Right lobe of liver (tissue), 6 donors: ENCODE measurements around the gene NECAP2. TPM values are rescaled to one million over a fixed set of nuclear protein-coding genes. Genes with fewer than 3 reads are reported as not detected.

Experiments
- ATAC-seq, 4 donors: fragments of 200-7000 bp; cut with Tn5 transposase; one replicate each; pipeline ENCODE4 v1.9.1; 2020; ENCODE audit warnings: mild to moderate bottlenecking in 4 of 4, moderate library complexity in 4 of 4
- DNase-seq, 3 donors: peaks; one replicate each; pipeline ENCODE4 v3.0.0-alpha.2; 2020
- H3K27ac ChIP-seq, 3 donors: fragments of 200-600 bp; one replicate each; pipeline ENCODE4 v1.8.0; 2022
- H3K27me3 ChIP-seq, 2 donors: fragments of 200-600 bp; one replicate each; pipeline ENCODE4 v1.8.0; 2022
- H3K36me3 ChIP-seq, 4 donors: fragments of 200-600 bp; sonication (generic) in 1 of 4; one replicate each; pipeline versions ENCODE4 v1.5.1 to v1.8.0; 2017 to 2022; ENCODE audit warnings: control low read depth in 1 of 4
- H3K4me1 ChIP-seq, 4 donors: fragments of 200-600 bp; sonication (generic) in 1 of 4; one replicate each; pipeline versions ENCODE4 v1.5.1 to v1.8.0; 2017 to 2022; ENCODE audit warnings: control low read depth in 1 of 4
- H3K4me3 ChIP-seq, 3 donors: fragments of 200-600 bp; one replicate each; pipeline ENCODE4 v1.8.0; 2022
- H3K9me3 ChIP-seq, 4 donors: fragments of 200-600 bp; sonication (generic) in 1 of 4; one replicate each; pipeline versions ENCODE4 v1.5.1 to v1.8.0; 2017 to 2022; ENCODE audit warnings: control low read depth in 1 of 4
- POLR2A ChIP-seq: fragments of 450-650 bp; IDR thresholded peaks from one replicate; pipeline ENCODE4 v1.6.1; 2017; ENCODE audit warnings: antibody characterized with exemption, mild to moderate bottlenecking
- WGBS: methylation state at CpG from one replicate; pipeline ENCODE4 v1.1.6; 2018; ENCODE audit warnings: low coverage, low lambda C conversion rate; ENCODE audit not compliant: insufficient coverage; ENCODE audit errors: missing lambda C conversion rate; 5-methylcytosine and 5-hydroxymethylcytosine counted together
- intact Hi-C, 2 donors: fragments of 100-400 bp; cut with DNase I; formaldehyde crosslinking; loops; one replicate each; pipeline versions ENCODE4 v1.11.2 to v1.14.1; 2022
- long read RNA-seq: library from polyadenylated mRNA; unstranded; transcript quantifications from one replicate; pipeline ENCODE4 v2.0.0, GENCODE V29; 2019
- total RNA-seq, 6 experiments: library from RNA; depleted of rRNA in 2 of 6; stranded (reverse); fragments of >200 nt in 2 of 6; fragmentation: NEBNext Ultra II Directional in 3 of 6; extraction: Animal tissue kit (Norgen Biotek cat#: 25700) in 3 of 6; gene quantifications; one replicate each; pipeline versions ENCODE4 v1.1.0 to v1.2.4, GENCODE V29; 2016 to 2023
- TF ChIP-seq, protein P1 (sequence below), 4 donors: fragments of 200-600 bp in 3 of 4; fragments of 450-650 bp in 1 of 4; IDR thresholded peaks; one replicate each; pipeline versions ENCODE4 v1.5.1 to v1.8.0; 2016 to 2022; ENCODE audit warnings: antibody characterized with exemption in 4 of 4, mild to moderate bottlenecking in 2 of 4
- donor health status: DM: no; HTN: yes; CAD: no.
- donor health status: DM: no; HTN: no; CAD: no.
- donor health status: DM: no; HTN: no; CAD: no.
- donor health status: DM: no; HTN: yes; CAD: no.
- donor health status: DM: no; HTN: yes; CAD: no.

Gene NECAP2, protein sequence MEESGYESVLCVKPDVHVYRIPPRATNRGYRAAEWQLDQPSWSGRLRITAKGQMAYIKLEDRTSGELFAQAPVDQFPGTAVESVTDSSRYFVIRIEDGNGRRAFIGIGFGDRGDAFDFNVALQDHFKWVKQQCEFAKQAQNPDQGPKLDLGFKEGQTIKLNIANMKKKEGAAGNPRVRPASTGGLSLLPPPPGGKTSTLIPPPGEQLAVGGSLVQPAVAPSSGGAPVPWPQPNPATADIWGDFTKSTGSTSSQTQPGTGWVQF
- total RNA-seq = 10 to 100 TPM; 13.9 to 28.3 (median 24.2) TPM
- long read RNA-seq, transcript NECAP2-201 (8 exons, 2,070 nt) = major isoform, 7 of 9 reads
- long read RNA-seq, partial matches to known transcripts = 2 of 9 reads
- long read RNA-seq, other reads (novel, unspliced or antisense) = 0 of 9 reads

DNA sequence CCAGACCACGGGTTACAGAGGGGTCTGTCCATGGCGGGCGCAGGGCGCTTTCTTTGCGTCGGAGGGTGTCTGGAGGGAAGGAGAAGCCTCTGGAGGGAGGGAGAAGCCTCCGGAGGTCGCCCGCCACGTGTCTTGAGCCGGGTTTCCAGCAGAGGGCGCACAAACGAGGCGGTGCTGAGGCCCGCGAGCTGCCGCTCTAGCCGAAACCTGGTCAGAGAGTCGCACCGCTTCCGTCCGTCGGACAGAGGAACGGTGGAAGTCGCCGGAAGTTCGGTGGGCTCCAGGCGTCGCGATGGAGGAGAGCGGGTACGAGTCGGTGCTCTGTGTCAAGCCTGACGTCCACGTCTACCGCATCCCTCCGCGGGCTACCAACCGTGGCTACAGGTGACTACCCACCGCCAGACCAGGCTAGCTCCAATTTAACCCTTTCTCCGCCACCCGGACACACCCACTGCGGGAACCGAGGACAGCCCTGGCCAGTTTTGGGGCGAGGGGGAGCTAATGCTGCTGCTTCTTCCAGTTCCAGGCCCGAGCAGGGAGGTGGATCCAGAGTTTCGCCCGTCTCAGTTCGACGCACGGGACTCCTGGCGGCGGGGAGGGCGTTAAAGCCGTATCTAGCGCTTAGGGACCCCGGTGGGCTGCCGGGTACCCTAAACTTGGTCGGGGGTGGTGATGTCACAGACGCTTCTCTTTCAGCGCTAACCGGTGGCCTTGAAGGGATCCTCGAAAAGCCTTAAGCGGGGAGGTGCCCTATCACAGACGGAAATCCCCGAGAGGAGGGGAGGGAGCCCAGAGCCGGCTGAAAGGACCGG lies at the start of gene NECAP2:
TSS of gene NECAP2 (plus strand) at position 255 of the 812 bp plus-strand sequence. CDS start at position 293, 38 bp downstream.
- peaks cover 0 to 13% (median 1%) of the 10 kb centered on the region in 4 donors for H3K36me3 ChIP-seq
- intact Hi-C loops = no loop called here
- no peaks in the 10 kb centered on the region for H3K4me1 ChIP-seq
- ATAC-seq (peak; percentile 94 to 97 (median 96)), DNase-seq (peak; percentile 93 to 95 (median 95))
- 0% methylated on average over 16 of the region's 68 CpGs for WGBS
- H3K27ac ChIP-seq = peak within 1 kb of the TSS; percentile 67 to 79 (median 74)
- H3K27me3 ChIP-seq = no peaks in the 10 kb centered on the region
- H3K4me3 ChIP-seq = peak within 1 kb of the TSS; percentile 72 to 96 (median 93)
- H3K9me3 ChIP-seq = no peaks in the 10 kb centered on the region
- TF ChIP-seq, protein P1, sequence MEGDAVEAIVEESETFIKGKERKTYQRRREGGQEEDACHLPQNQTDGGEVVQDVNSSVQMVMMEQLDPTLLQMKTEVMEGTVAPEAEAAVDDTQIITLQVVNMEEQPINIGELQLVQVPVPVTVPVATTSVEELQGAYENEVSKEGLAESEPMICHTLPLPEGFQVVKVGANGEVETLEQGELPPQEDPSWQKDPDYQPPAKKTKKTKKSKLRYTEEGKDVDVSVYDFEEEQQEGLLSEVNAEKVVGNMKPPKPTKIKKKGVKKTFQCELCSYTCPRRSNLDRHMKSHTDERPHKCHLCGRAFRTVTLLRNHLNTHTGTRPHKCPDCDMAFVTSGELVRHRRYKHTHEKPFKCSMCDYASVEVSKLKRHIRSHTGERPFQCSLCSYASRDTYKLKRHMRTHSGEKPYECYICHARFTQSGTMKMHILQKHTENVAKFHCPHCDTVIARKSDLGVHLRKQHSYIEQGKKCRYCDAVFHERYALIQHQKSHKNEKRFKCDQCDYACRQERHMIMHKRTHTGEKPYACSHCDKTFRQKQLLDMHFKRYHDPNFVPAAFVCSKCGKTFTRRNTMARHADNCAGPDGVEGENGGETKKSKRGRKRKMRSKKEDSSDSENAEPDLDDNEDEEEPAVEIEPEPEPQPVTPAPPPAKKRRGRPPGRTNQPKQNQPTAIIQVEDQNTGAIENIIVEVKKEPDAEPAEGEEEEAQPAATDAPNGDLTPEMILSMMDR (IDR thresholded peaks at IDR 0.05) = peak; percentile 71 to 97 (median 93)
- TF ChIP-seq POLR2A = peak; percentile 66

DNA sequence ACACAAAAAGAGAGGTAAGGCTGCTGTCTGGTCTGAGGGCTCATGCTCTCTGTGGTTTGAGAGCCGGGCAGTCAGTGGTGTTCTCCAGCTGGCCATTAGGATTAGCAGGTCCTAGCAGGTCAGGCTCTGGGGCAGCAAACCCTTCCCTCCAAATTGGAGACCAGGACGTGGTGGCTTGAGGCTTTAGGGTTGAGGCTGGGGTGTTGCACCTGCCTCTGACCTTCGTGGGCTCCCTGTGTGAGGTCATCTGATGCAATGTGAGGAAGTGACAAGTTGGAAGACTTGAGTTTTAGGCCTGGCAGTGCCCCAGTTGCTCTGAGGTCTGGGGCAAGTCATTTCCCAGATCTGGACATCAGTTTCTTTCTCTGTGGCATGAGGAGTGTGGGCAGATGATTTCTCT lies 49.1 kb upstream of the NECAP2 start:
- Histone ChIP-seq H3K4me1 (peaks cover 0 to 15% (median 5%) of the 10 kb centered on the region in 4 donors), H3K4me3 (no peak overlapping the region), H3K36me3 (peaks cover 0 to 20% (median 6%) of the 10 kb centered on the region in 4 donors), H3K27me3 (no peaks in the 10 kb centered on the region), H3K27ac (no peak overlapping the region), H3K9me3 (no peaks in the 10 kb centered on the region)
- WGBS = 67% methylated on average over 2 of the region's 3 CpGs
- no peak for DNase-seq
- TF ChIP-seq, protein P1 (IDR thresholded peaks at IDR 0.05) = no peak
- no peak for TF ChIP-seq POLR2A
- intact Hi-C loops = no loop called here
- ATAC-seq = no peak

DNA sequence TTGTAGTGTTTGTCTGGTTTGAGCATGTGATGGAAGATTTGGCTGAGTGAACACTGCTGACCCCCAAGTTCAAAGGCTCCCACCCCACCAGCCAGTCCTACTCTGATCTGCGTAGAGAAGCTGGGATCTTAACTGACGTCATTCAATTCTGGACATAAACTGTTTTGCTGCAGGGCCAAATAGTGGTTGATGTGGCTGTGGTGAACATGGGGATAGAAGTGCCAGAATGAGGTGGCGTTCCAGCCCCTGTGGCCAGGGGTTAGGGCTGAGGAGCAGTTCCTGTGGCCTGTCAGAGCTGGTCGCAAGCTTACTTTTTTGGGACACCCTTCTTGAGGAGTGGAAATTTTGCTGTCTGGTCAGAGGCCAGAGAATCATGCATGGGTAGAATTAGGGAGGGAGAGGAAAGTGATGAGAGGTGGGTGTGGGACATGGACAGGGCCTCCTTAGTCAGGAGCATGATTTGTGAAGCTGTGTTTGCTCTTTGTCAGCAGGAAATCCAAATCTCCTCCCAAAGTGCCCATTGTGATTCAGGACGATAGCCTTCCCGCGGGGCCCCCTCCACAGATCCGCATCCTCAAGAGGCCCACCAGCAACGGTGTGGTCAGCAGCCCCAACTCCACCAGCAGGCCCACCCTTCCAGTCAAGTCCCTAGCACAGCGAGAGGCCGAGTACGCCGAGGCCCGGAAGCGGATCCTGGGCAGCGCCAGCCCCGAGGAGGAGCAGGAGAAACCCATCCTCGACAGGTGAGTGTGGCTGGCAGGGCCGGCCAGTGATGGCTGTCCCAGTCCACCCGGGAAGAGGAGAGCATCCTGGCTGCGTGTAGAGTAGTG lies 47.6 kb upstream of the NECAP2 start:
- 86% methylated on average over 7 of the region's 21 CpGs for WGBS
- Histone ChIP-seq H3K4me1 (peaks cover 0 to 9% (median 3%) of the 10 kb centered on the region in 4 donors), H3K27me3 (no peaks in the 10 kb centered on the region), H3K36me3 (peaks cover 0 to 22% (median 8%) of the 10 kb centered on the region in 4 donors), H3K9me3 (no peaks in the 10 kb centered on the region), H3K4me3 (no peak overlapping the region), H3K27ac (no peak overlapping the region)
- ATAC-seq = no peak
- TF ChIP-seq, protein P1 (IDR thresholded peaks at IDR 0.05) = no peak
- TF ChIP-seq POLR2A = no peak
- DNase-seq = no peak
- intact Hi-C loops = no loop called here
